Putamen (tissue), 1 donor: ENCODE measurements around the gene HSBP1L1.
A peak's percentile ranks its signal among the peaks of the same experiment; 100 is the strongest.

Experiments used
- DNase-seq: peaks from one replicate; pipeline ENCODE4 v3.0.0-alpha.2; 2016; ENCODE audit warnings: low spot score

Gene HSBP1L1

GRCh38 chr18:79964330-79965118 is at the start of gene HSBP1L1:
TSS of gene HSBP1L1 (plus strand) at chr18:79964643. CDS start at chr18:79964736, 93 bp downstream.
- no peak for DNase-seq

GRCh38 chr18:79915161-79916127 is 49.0 kb upstream of the HSBP1L1 start:
- DNase-seq, result no peak

- no peak for DNase-seq
Measured at GRCh38 chr18:79916128-79916494, 48.3 kb upstream of the HSBP1L1 start.

GRCh38 chr18:79916546-79917168 is 47.8 kb upstream of the HSBP1L1 start:
- no peak for DNase-seq

- DNase-seq, result no peak
Measured at GRCh38 chr18:79917169-79917852, 47.1 kb upstream of the HSBP1L1 start.

- DNase-seq, result no peak
Measured at GRCh38 chr18:79917853-79918614, 46.4 kb upstream of the HSBP1L1 start.

- DNase-seq, result no peak
Measured at GRCh38 chr18:79918615-79919011, 45.8 kb upstream of the HSBP1L1 start.

GRCh38 chr18:79919089-79919488 is 45.4 kb upstream of the HSBP1L1 start:
- DNase-seq, result no peak

- no peak for DNase-seq
Measured at GRCh38 chr18:79921984-79922965, 42.2 kb upstream of the HSBP1L1 start.

- no peak for DNase-seq
Measured at GRCh38 chr18:79922971-79923411, 41.5 kb upstream of the HSBP1L1 start.

GRCh38 chr18:79923896-79924585 is 40.4 kb upstream of the HSBP1L1 start:
- no peak for DNase-seq

GRCh38 chr18:79924814-79925731 is 39.4 kb upstream of the HSBP1L1 start:
- peak; percentile 69 for DNase-seq

- DNase-seq, result no peak
Measured at GRCh38 chr18:79926306-79926705, 38.1 kb upstream of the HSBP1L1 start.

- no peak for DNase-seq
Measured at GRCh38 chr18:79926715-79927606, 37.5 kb upstream of the HSBP1L1 start.

- DNase-seq, result no peak
Measured at GRCh38 chr18:79927607-79928562, 36.6 kb upstream of the HSBP1L1 start.

GRCh38 chr18:79928563-79928960 is 35.9 kb upstream of the HSBP1L1 start:
- no peak for DNase-seq
